Measurements from ENCODE around the gene NTRK1.
A peak's percentile ranks its signal among the peaks of the same experiment; 100 is the strongest.

Gene NTRK1

DNA sequence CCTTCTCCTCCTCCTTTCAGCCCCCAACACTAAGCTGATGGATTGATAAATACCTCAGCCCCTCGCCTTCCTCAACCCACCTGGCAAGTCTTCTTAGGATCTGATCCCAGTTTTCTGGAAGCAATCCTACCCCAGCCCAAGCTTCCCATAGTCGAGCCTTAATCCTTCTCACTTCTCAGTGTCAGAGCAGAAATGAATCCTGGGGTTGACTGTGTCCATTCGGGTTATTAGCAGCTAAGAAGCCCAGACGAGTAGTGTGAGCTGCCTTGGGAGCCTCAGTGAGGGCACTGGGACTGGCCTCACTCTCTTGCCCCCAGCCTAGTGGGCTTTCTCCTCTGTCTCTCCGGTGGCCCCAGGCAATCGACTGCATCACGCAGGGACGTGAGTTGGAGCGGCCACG, 20.4 kb downstream of the NTRK1 start:
- no peak for DNase-seq (ENCODE audit: low spot score)

DNA sequence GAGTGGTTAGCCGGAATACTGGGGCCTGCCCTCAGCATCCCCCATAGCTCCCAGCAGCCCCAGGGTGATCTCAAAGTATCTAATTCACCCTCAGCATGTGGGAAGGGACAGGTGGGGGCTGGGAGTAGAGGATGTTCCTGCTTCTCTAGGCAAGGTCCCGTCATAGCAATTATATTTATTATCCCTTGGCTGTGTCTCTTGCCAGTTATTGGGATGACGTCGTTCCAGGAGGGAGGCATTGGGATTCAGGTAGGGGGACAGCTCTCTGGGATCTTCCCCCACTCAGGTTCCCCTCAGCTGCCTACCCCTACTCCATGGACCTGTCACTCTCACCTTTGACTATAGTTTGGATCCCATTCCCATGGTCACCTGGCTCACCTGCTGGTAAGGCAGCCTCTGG, 21.0 kb downstream of the NTRK1 start:
- no peak for DNase-seq (ENCODE audit: low spot score)

DNA sequence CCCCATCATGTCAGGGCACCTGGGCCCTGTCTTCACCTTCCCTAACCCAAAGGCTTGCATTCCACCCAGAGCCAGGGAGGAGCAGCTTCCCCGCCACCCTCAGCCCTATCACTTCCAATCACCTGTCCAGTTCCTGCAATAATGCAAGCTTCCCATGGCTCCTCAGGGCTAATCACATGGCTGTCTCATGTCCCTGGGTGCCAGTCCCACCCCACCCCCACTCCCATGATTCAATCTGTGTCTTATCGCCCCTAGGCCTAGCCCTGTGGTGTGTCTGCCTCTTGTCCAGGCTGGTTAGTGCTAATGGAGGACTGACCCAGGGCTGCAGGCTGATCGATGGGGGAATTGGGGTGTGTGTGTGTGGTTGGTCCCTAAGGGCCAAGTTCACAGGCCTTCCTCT, 21.9 kb downstream of the NTRK1 start:
- DNase-seq (ENCODE audit: low spot score) = no peak

DNA sequence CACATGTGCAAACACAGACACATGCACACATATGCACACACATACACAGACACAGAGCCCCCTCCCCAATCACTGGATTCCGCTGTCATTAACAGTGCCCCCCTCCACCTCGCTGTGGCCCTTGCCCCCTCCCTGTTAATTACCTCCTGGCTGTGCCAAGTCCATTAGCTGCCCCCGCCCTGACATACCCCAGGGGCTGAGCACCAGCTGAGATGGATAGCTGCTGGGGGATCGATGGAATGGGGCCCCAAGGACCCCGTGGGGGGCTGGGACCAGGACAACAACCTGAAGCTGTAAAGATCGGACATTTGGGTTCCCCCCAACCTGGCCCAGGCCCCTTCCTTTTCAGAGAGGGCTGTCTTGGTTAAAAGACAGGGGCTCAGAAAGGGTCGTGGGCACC, 23.3 kb downstream of the NTRK1 start:
- DNase-seq (ENCODE audit: low spot score) = no peak

DNA sequence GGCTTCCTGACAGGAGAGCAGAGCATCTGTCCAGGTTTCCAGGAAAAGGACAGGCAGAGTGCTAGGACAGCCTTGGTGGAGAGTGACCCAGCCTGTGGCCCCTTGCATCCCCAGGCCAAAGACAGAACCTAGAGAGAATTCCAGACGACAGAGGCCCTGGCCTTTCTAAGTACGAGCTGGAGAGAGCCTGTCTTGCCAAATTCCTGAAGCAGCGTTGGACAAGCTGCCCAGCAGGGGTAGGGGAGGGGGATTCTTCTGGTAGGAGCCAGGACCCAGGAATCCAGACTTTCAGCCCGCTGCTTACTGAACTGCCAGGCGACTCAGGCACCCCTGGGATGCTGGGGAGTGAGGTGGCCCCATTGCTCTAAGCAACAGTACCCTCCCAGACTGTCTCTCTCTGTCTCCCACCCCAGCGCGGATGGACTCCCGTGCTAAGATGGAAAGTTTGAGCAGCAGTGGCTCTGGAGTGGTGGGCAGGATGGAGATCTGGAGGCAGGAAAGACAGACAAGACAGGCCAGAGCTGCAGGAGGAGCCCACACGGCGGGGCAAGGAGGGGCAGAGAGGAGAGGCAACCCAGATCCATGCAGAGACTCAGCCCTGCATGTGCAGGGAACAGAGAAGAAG, 24.0 kb downstream of the NTRK1 start:
- DNase-seq (ENCODE audit: low spot score) = no peak

DNA sequence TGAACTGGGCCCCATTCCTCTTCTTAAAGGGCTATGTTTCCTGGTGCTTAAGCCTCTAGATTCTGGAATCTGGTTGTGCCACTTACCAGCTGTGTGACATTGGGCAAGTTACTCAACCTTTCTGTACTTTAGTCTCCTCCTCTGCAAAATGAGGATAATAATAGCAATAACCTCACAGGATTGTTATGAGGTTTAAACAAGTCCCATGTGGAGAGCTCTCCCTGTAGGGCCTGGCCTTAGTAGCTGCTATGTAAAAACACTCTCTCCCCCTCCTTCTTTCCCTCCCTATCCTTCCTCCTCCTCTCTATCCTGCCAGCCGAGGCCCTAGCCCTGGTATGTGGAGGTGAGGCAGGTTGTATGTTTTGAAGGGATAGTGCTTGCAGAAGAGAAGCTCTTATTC, 24.6 kb downstream of the NTRK1 start:
- no peak for DNase-seq (ENCODE audit: low spot score)

DNA sequence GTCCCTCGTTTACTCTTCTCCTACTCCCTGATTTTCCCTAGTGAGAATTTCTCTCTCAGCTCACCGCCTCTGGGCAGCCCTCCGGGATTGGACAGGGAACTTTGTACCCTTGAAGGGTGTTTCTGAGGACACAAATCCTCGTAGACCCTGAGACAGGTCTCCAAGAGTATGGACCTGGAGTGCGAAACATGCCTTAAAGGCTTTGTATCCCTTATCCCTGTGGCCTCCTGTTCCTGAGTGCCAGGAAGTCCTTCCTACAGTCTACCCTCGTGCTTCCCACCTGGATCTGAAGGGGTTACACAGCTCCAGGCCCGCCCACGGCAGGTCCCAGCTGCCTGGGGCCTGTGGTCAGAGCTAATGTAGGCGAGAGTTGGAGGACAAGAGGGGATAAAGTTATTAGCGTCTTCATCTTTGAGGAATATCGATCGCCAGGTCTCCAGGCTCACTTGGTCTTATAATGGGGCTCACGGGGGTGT, 25.3 kb downstream of the NTRK1 start:
- DNase-seq (ENCODE audit: low spot score) = no peak

DNA sequence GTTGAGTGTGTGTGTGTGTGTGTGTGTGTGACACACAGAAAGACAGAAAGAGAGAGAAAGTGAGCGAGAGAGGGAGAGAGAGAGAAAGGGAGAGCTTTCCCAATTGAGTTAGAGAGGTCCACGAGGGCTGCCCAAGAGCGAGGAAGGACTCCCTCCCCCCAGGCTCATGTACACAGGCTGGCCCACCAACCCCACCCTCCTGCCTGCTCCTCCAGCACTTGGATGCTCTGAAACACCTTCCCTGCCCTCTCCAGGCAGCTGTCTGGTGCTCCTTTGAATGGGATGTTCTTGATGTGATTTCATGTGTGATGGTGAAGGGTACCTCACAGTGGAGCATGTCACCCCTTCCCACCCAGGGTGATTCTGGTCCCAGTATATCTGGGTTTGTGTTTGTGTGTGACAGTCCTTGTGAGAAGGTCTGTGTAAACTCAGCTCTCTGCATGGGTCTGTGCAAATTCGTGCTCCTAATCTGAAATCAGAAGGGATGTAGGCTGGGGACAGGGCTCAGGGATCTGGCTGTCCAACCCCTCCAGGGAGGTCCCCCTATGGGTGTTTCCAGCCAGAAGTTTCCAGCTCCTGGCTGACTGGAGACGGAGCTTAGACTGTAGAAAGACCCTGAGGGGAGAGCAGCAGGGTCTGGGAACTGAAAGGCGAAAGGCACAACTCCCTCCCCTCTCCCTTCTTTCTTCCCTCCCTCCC, 26.1 kb downstream of the NTRK1 start:
- no peak for DNase-seq (ENCODE audit: low spot score)

DNA sequence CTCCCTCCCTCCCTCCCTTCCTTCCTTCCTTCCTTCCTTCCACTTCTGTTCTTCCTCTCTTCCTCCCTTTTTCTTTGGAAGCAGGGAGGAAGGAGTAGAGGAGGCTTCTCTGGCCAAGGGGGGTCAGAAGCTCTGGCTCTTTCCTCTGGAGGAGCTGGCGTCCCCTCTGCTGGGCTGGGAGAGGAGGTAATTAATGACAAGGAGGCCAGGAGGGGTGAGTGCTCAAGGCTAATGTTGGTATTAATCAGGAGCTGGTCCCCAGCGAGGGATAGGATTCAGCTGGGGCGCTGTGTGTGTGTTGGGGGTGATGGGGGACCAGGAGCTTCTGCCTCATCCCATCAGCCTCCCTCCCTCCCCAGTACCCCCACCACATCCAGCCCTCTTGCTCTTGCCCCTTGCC, 26.7 kb downstream of the NTRK1 start:
- DNase-seq (ENCODE audit: low spot score) = no peak

DNA sequence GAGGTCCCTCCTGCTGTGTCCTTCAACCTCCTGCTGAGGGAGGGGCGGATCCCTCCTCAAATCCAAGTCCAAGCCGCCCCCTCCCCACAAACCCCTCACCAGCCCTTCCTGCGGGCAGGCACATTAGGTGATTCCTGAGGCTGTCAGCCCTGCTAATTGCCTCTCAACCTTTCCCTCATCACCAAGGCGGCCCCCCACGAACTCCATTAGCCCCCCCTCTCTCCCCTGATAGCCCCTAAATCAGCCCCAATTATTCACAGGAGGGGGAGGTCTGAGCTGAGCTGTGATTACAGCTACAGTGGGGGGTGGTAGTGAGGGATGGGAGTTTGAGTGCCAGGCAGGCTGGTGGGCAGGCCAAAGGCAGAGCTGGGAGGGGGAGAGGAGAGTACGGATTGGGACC, 27.1 kb downstream of the NTRK1 start:
- DNase-seq (ENCODE audit: low spot score) = no peak

DNA sequence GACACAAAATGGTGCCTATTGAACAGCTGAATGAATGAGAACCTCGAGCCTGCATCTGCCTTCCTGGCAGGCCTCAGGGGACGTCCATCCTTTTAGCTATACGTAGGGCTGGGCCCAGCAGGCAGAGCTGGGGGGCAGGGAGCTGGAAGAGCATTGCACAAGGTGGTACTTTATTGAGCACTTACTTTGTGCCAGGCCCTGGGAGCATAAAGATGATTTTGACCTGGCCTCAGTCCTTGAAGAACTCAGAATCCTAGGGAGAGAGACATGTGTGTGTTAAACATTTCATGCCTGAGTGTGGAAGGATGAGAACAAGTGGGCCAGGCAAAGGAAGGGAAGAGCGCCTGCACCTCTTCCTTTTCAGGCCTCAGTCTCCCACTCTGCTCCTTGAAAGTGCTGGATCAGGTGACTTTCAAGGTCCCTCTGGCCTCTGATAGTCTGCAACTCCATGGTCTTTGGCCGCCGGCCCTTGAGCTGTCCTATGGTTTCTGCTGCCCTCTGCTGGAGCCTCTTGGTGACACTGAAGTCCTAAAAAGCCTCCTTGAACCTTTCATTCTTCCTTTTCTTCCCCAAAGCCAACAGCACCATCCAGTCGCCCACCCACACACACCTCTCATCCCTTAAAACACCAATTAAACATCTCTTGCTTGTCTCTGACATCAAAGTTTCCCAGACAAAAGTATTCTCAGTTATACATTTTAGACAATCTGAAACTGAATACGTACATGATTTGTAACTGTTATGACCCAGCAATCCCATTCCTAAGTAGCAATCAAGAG, 29.3 kb downstream of the NTRK1 start:
- peak; percentile 69 for DNase-seq (ENCODE audit: low spot score)

DNA sequence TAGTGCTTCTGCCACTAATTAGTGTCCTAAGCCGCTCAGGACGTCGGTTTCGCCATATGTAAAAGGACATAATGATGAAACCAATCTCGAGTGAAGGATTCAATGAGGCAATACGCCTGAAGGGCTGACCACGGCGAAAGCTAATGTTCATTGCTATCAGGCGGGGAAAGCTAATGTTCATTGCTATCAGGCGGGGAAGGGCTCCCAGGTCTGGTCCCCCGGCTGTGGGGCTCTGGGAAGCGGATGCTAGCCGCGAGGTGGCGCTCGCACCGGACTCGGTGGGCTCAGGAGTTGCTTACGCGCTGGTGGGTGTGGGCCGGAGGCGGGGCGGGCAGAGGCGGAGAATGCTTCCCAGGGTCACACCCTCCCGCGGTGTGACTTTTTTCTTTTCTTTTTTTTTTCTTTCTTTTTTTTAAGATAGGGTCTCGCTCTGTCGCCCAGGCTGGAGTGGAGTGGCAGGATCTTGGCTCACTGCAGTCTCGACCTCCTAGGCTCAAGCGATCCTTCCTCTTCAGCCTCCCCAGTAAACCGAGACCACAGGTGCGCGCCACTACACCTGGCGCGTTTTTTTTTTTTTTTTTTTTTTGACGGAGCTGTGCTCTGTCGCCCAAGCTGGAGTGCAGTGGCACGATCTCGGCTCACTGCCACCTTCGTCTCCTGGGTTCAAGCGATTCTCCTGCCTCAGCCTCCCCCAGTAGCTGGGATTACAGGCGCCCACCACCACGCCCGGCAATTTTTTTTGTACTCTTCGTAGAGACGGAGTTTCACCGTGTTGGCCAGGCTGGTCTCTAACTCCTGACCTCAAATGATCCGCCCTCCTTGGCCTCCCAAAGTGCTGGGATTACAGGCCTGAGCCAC, 31.8 kb downstream of the NTRK1 start:
- peak; percentile 65 for DNase-seq (ENCODE audit: low spot score)

DNA sequence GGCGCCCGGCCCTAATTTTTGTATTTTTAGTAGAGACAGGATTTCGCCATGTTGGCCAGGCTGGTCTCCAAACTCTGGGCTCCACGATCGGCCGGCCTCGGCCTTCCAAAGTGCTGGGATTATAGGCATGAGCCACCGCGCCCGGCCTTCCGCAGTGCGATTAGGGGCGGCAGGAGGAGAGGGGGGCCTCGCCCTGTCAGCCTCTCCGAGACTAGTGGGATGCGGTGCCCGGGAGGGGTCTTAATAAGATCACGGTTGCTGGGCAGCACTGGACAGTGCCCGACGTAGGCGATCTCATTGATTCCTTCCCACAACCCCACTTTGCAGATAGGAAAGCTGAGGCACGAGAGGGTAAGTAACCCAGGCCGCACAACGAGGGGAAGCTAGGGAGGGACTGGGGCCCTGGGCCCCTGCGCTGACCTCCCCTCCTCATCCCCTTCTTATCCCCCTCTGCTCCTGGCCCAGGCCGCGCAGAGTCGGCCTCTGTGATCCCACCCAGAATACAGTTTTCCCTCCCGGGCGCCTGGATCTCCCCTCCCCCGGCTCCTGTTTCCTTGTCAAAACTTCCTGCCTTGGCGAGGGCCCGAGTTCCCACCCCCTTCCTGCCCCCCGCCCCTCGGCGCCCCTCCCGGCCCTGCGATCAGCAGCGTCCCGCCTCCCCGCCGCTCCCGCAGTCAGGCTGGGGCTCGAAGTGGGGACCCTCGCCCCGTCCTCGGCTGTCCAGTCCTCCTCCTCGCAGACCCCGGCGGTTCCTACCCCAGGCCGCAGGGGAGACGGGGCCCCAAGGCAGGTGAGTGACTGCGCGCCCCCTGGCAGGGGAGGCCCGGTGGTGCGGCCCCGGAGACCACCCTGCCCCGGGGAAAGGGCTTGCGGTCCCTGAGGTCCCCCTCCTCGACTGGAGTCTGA, 32.6 kb downstream of the NTRK1 start, which contains the start of gene PEAR1:
TSS of gene PEAR1 (plus strand) at position 671 of the 906 bp plus-strand sequence. CDS start 10,209 bp downstream, outside the sequence.
- DNase-seq (ENCODE audit: low spot score) = no peak

DNA sequence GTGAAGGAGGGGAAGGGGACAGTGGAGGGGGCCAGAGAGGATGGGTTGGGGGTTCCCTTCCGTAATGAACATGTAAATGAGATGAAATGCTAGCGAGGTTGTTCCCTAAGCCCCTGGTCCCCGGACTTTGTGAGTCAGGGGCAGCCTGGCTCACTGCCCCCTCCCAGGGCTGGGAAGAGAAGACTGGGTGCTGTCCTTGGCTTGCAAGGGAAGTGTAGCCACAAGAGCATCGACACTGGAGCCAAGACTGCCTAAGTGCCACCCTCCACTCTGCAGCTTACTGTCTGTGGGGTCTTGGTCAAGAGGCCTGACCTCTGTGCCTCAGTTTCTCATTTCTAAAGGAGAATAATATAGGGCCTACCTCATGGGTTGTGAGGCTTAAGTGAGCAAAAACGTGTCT, 33.3 kb downstream of the NTRK1 start:
- DNase-seq (ENCODE audit: low spot score) = no peak

DNA sequence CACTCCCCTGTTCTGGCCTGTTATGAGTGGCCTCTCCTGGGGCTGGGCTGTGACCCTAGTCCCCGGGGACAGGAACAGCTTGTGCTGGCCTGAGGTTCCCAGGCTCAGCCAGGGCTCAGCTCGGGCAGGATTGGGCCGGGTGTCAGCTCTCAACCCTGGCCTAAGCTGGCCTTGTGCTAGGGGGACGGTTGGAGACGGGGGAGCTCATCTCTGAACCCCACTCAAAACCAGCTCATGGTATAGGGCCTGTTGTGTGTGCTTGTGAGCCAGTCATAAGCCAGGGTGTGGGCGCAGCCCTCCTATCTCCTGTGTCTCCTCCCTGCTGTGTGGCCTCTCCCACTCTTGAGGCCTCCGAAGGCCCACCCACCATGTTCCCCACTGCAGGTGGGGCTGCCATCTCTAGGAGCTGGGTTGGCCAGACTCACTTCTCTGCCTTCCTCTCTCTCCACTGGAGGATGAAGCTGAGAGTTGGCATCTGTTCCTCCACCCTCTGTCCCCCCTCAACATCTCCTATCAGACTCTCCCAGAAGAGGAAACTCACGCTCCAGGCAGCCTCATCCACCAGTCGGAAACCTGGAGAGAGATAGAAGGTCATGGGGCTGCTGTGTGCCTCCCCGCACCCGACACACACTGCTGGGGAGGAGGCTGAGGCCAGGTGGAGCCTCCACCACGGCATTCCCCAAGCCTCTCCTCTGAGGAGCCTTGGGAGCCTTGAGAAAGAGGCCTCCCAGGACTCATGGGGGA, 34.2 kb downstream of the NTRK1 start:
- DNase-seq (ENCODE audit: low spot score) = no peak

DNA sequence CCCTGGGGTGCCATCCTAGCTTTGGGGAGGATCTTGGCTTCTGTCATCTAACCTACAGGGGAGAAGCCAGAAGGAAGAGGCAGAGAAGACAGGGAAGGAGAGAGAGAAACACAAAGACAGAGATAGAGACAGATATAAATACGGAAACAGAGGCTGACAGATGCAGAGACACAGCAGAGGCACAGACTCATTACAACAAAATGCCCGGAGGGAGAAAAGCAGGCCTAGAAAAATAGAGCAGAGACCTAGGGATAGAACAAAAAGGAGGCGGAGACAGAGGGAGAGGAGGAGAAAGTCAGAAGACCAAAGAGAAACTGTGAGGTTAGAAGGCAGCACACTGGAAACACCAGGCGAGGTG, 34.8 kb downstream of the NTRK1 start:
- no peak for DNase-seq (ENCODE audit: low spot score)

DNA sequence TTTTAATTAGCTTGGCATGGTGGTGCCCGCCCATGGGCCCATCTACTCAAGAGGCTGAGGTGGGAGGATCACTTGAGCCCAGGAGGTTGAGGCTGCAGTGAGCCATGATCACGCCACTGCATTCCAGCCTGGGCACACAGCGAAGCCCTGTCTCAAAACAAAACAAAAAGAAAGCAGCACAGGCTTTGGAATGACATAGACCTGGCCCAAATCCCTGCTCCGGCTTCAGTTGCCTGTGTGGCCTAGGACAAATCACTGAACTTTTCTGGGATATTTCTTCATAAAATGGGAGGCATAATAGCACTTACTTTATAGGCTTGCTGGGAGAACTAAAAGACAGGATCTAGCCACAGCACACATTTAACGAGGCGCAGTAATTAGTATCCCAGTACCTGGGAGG, 35.3 kb downstream of the NTRK1 start:
- DNase-seq (ENCODE audit: low spot score) = no peak

DNA sequence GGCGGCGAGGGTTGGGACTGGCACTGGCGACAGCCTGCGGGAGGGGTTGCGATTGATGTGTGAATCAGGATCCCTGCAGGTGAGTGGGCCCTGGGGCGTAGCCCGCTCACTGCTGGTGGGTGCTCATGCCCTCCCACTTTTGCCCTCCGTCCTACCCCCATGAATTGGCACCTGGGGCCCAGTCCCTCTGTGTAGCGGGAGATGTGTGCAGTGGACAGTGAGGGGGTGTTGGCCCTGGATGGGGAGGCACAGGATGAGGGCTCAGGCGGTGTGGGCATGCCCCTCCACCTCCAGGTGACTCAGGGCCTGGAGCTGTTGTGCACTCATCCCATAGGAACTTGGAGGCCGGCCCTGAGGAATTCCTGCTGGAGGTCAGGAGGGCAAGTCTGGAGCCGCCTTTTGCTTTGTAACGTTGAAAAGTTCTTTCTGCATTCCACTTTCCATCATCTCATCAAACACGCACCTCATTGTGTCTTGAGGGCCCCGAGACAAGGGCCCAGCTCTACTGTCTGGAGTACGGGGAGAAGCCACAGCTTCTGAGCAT, 35.9 kb downstream of the NTRK1 start:
- DNase-seq (ENCODE audit: low spot score) = no peak

DNA sequence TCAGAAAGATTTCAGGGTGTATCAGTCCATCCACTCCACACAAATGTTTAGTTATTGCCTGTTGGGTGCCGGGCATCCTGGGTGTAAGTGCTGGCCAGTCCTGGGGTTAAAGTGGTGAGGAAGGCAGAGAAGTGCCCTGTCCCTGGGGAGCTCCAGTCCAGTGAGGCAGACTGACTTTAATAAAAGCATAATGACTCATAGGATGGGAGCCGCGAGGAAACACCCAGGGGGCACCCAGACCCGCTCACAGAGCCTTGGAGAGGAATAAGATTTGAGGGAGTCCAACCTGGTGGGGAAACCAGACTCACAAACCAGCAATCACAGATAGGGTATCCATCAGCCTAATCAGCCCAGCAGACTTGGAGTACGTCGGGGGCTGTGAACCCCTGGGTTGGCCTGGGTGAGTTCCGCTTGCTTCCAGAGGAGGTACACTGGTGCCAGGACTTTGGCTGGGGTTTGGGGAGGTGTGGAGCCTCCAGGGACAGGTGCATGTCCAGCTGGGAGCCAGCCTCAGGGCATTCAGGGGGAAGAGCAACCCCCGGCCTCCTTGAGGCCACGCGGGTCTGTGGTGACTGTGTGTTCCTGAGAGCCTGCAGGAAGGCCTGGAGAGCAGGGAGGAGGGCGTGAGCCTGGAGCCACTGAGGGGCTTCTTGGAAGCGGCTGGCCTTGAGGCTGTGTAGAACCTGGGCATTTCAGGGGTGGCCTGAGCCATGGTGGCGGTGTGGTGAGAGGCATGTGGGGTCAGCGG, 36.6 kb downstream of the NTRK1 start:
- DNase-seq (ENCODE audit: low spot score) = no peak
